GM19395 (cell line): Measurements from ENCODE around the gene FOXJ2.
"Not testable (repeated sequence)": the region's sequence is repeated elsewhere in the genome, so short reads cannot be mapped to it uniquely, and the experiment has no call there.

Source experiments
- ATAC-seq: cut with Tn5 transposase; IDR thresholded peaks from one replicate; pipeline ENCODE4 v1.9.1; 2021; ENCODE audit warnings: mild to moderate bottlenecking, moderate library complexity; ENCODE audit not compliant: unreplicated experiment

FOXJ2 gene

GRCh38 chr12:8032242-8033152, at the start of gene FOXJ2:
Gene FOXJ2, plus strand, starts transcription at chr12:8032716. Its CDS starts 7,117 bp downstream, at chr12:8039833.
- peak; percentile 69 for ATAC-seq

- ATAC-seq = not testable (repeated sequence)
These were observed 49.5 kb upstream of the FOXJ2 start for GRCh38 chr12:7983019-7983418.

GRCh38 chr12:7983460-7983859, 49.1 kb upstream of the FOXJ2 start:
- ATAC-seq = not testable (repeated sequence)

GRCh38 chr12:7984900-7985299, 47.6 kb upstream of the FOXJ2 start:
- ATAC-seq = no peak

- no peak for ATAC-seq
These were observed 46.6 kb upstream of the FOXJ2 start for GRCh38 chr12:7985802-7986418.

- ATAC-seq = no peak
These were observed 42.6 kb upstream of the FOXJ2 start for GRCh38 chr12:7989827-7990491.

- no peak for ATAC-seq
These were observed 41.0 kb upstream of the FOXJ2 start for GRCh38 chr12:7991535-7991934.

- no peak for ATAC-seq
These were observed 37.7 kb upstream of the FOXJ2 start for GRCh38 chr12:7994731-7995205.

- ATAC-seq = peak; percentile 98
These were observed 37.1 kb upstream of the FOXJ2 start for GRCh38 chr12:7995266-7995963.

GRCh38 chr12:8000827-8001226, 31.7 kb upstream of the FOXJ2 start:
- ATAC-seq = not testable (repeated sequence)

- ATAC-seq = not testable (repeated sequence)
These were observed 31.0 kb upstream of the FOXJ2 start for GRCh38 chr12:8001496-8001895.

GRCh38 chr12:8004897-8005296, 27.6 kb upstream of the FOXJ2 start:
- ATAC-seq = not testable (repeated sequence)

GRCh38 chr12:8011331-8011730, 21.2 kb upstream of the FOXJ2 start:
- ATAC-seq = no peak

GRCh38 chr12:8012651-8013309, 19.7 kb upstream of the FOXJ2 start:
- ATAC-seq = no peak

GRCh38 chr12:8014836-8015235, 17.7 kb upstream of the FOXJ2 start:
- no peak for ATAC-seq

GRCh38 chr12:8018213-8018612, 14.3 kb upstream of the FOXJ2 start:
- not testable (repeated sequence) for ATAC-seq

- ATAC-seq = no peak
These were observed 13.6 kb upstream of the FOXJ2 start for GRCh38 chr12:8018666-8019581.

- peak; percentile 97 for ATAC-seq
These were observed 6.1 kb upstream of the FOXJ2 start for GRCh38 chr12:8026291-8026900.

- no peak for ATAC-seq
These were observed 4.7 kb upstream of the FOXJ2 start for GRCh38 chr12:8027856-8028255.
